K562 (cell line): ENCODE data around the gene CAMKV. TPM values are rescaled to one million over a fixed set of nuclear protein-coding genes. Genes with fewer than 3 reads are reported as not detected.

Experiments
- CHD2 ChIP-seq: IDR thresholded peaks from 2 replicates; pipeline ENCODE4 v1.6.1; 2011; ENCODE audit warnings: low read depth, low read length
- CREB1 ChIP-seq, 2 experiments: sonication (generic) in 1 of 2; formaldehyde crosslinking in 1 of 2; IDR thresholded peaks; 2 replicates each; pipeline versions ENCODE4 v1.6.1 to v1.8.0; 2012 to 2022; ENCODE audit warnings: inconsistent platforms in 1 of 2, mild to moderate bottlenecking in 1 of 2, missing genetic modification reagents in 1 of 2, moderate library complexity in 1 of 2
- CREM ChIP-seq: IDR thresholded peaks from 2 replicates; pipeline ENCODE4 v1.6.1; 2014; ENCODE audit warnings: antibody characterized with exemption, low read depth
- E2F4 ChIP-seq: sonication (generic); formaldehyde crosslinking; IDR thresholded peaks from 2 replicates; pipeline ENCODE4 v1.8.0; 2022; ENCODE audit warnings: mild to moderate bottlenecking, low read depth, missing genetic modification reagents
- E2F6 ChIP-seq, 2 experiments: IDR thresholded peaks; 2 replicates each; pipeline ENCODE4 v1.6.1; 2011; ENCODE audit warnings: borderline replicate concordance in 1 of 2, control low read depth in 1 of 2, low read depth in 1 of 2, low read length in 1 of 2, mild to moderate bottlenecking in 1 of 2, mixed read lengths in 1 of 2, moderate library complexity in 1 of 2; ENCODE audit not compliant: insufficient read depth in 1 of 2, insufficient read length in 1 of 2, poor library complexity in 1 of 2, severe bottlenecking in 1 of 2; ENCODE audit errors: extremely low read depth in 1 of 2
- GABPA ChIP-seq: fragments of 200-800 bp; sonication (Bioruptor generic); conservative IDR thresholded peaks from 2 replicates; pipeline ENCODE4 v1.6.1; 2016; ENCODE audit warnings: low read depth, missing genetic modification characterization, missing compliant biosample characterization
- HCFC1 ChIP-seq: IDR thresholded peaks from 2 replicates; pipeline ENCODE4 v1.6.1; 2012; ENCODE audit warnings: low read depth, low read length, improper control_type of control experiment
- MAFG ChIP-seq: fragments of 450-650 bp; conservative IDR thresholded peaks from 2 replicates; pipeline ENCODE4 v1.6.1; 2016; ENCODE audit warnings: missing genetic modification characterization, missing compliant biosample characterization
- MNT ChIP-seq, 2 experiments: fragments of 450-650 bp; conservative IDR thresholded peaks; 2 replicates each; pipeline ENCODE4 v1.6.1; 2017; ENCODE audit warnings: mild to moderate bottlenecking in 2 of 2, moderate library complexity in 2 of 2
- SIN3A ChIP-seq, 2 experiments: fragments of 150-350 bp in 1 of 2; IDR thresholded peaks; 2 replicates each; pipeline ENCODE4 v1.6.1; 2011 to 2016; ENCODE audit warnings: borderline replicate concordance in 2 of 2, low read depth in 2 of 2, low read length in 2 of 2, mild to moderate bottlenecking in 2 of 2, moderate library complexity in 2 of 2; ENCODE audit not compliant: control insufficient read depth in 1 of 2
- SMAD2 ChIP-seq: fragments of 150-350 bp; IDR thresholded peaks from 2 replicates; pipeline ENCODE4 v1.6.1; 2014; ENCODE audit warnings: low read depth, mild to moderate bottlenecking, low read length
- ZNF398 ChIP-seq: fragments of 250-450 bp; sonication (Bioruptor Pico); IDR thresholded peaks from 2 replicates; pipeline ENCODE4 v1.8.0; 2021; ENCODE audit warnings: moderate library complexity, mild to moderate bottlenecking, inconsistent platforms
- polyA plus RNA-seq, 8 experiments: library from polyadenylated mRNA; depleted of rRNA in 4 of 8; stranded (reverse) in 5 of 8; unstranded in 3 of 8; fragments of >200 nt; fragmentation: Nextera tagmentation in 2 of 8; fragmentation: Illumina TruSeq in 1 of 8; extraction: Ambion mirVana in 2 of 8; extraction: Trizol in 1 of 8; gene quantifications; 2 replicates each; pipeline versions ENCODE4 v1.2.1 to v1.2.3, GENCODE V29; 2011 to 2014; ENCODE audit warnings: inconsistent platforms in 1 of 8, missing spikeins in 1 of 8
- total RNA-seq, 7 experiments: library from RNA; depleted of rRNA in 6 of 7; stranded (reverse); fragments of >200 nt in 6 of 7; fragmentation: Illumina TruSeq in 2 of 7; extraction: Trizol in 2 of 7; gene quantifications; 2 replicates each; pipeline versions ENCODE4 v1.2.1 to v1.2.3, GENCODE V29; 2011 to 2021; ENCODE audit warnings: low replicate concordance in 1 of 7
- TF ChIP-seq, protein P1 (sequence below): fragments of 200-800 bp; sonication (Bioruptor generic); IDR thresholded peaks from 2 replicates; pipeline ENCODE4 v1.6.1; 2017; ENCODE audit warnings: missing genetic modification characterization, missing compliant biosample characterization
- TF ChIP-seq, protein P2 (sequence below): fragments of 450-650 bp; IDR thresholded peaks from 2 replicates; pipeline ENCODE4 v1.6.1; 2016

The CAMKV gene
- total and polyA plus RNA-seq, 9 of the 15 experiments (the other 6 are each of a cell fraction or from before 2014, with no cell fraction given) = 0.08 to 2.7 (median 0.79) TPM

DNA sequence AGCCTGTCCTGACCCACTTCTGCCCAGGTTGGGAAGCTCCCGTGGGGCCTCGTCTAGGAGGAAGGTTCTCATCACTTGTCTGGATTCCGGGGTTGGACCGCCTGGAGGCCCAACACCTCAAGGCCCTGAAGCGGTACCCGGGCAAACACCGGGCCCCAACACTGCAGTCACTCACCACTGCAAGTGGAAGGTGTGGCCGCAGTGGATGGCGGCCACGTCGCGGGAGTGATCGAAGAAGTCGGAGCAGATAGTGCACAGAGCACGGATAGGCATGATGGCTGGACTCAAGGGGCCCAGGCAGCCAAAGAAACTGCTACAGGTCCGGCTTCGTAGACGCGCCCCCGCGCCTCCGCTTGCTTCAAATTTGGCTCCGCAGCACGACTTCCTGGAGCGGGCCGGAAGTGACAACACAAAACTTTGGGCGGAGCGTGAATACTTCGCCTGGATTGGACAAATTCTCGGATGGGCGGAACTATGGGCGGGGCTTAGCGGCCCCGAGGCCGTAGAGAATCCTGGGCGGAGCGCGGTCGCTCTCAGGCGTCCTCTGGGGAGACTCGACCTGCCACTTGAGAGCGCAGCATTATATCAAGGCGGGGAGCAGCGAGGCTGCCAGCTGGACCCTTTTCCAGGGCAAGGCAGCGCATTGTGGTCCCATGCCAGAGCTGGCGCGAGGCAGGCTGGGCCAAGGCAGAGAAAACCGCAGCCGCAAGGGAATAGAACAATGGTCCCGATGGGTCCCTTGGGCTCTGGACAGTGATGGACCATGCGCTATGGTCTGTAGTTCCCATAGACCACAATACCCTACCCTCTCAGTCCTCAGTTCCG lies 13.3 kb downstream of the CAMKV start, which contains the start of gene TRAIP (continued):
- TF ChIP-seq SMAD2 (no peak), CHD2 (no peak), E2F6 (IDR thresholded peaks at IDR 0.05; ENCODE audit: borderline replicate concordance in 1 of 2, extremely low read depth in 1 of 2, insufficient read depth in 1 of 2, insufficient read length in 1 of 2, low read depth in 1 of 2, low read length in 1 of 2, poor library complexity in 1 of 2, severe bottlenecking in 1 of 2) (peak; percentile 48 to 57), MAFG (tag) (no peak), HCFC1 (peak; percentile 44), CREM (peak; percentile 91), MNT (conservative IDR thresholded peaks at IDR 0.05) (peak; percentile 66 to 88), CREB1 (IDR thresholded peaks at IDR 0.05) (peak; percentile 77), CREB1 (CRISPR knock-in tag; IDR thresholded peaks at IDR 0.05) (peak; percentile 71; the same call in 1 of the 2 replicates), ZNF398 (CRISPR knock-in tag) (no peak), E2F4 (CRISPR knock-in tag) (peak; percentile 95), SIN3A (IDR thresholded peaks at IDR 0.05; ENCODE audit: borderline replicate concordance in 2 of 2, control insufficient read depth in 1 of 2, low read depth in 2 of 2, low read length in 2 of 2) (peak; percentile 59 to 83; a peak in 1 of 4 replicates), GABPA (tag) (peak; percentile 96)
- TF ChIP-seq, protein P1, sequence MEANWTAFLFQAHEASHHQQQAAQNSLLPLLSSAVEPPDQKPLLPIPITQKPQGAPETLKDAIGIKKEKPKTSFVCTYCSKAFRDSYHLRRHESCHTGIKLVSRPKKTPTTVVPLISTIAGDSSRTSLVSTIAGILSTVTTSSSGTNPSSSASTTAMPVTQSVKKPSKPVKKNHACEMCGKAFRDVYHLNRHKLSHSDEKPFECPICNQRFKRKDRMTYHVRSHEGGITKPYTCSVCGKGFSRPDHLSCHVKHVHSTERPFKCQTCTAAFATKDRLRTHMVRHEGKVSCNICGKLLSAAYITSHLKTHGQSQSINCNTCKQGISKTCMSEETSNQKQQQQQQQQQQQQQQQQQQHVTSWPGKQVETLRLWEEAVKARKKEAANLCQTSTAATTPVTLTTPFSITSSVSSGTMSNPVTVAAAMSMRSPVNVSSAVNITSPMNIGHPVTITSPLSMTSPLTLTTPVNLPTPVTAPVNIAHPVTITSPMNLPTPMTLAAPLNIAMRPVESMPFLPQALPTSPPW (CRISPR knock-in tag) = no peak
- TF ChIP-seq, protein P2, sequence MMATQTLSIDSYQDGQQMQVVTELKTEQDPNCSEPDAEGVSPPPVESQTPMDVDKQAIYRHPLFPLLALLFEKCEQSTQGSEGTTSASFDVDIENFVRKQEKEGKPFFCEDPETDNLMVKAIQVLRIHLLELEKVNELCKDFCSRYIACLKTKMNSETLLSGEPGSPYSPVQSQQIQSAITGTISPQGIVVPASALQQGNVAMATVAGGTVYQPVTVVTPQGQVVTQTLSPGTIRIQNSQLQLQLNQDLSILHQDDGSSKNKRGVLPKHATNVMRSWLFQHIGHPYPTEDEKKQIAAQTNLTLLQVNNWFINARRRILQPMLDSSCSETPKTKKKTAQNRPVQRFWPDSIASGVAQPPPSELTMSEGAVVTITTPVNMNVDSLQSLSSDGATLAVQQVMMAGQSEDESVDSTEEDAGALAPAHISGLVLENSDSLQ = no peak
